Left hindlimb (tissue), 1 donor: ENCODE measurements around the gene NID2.

Experiments
- DNase-seq: peaks from one replicate; pipeline ENCODE4 v3.0.0-alpha.2; 2018

The NID2 gene, protein sequence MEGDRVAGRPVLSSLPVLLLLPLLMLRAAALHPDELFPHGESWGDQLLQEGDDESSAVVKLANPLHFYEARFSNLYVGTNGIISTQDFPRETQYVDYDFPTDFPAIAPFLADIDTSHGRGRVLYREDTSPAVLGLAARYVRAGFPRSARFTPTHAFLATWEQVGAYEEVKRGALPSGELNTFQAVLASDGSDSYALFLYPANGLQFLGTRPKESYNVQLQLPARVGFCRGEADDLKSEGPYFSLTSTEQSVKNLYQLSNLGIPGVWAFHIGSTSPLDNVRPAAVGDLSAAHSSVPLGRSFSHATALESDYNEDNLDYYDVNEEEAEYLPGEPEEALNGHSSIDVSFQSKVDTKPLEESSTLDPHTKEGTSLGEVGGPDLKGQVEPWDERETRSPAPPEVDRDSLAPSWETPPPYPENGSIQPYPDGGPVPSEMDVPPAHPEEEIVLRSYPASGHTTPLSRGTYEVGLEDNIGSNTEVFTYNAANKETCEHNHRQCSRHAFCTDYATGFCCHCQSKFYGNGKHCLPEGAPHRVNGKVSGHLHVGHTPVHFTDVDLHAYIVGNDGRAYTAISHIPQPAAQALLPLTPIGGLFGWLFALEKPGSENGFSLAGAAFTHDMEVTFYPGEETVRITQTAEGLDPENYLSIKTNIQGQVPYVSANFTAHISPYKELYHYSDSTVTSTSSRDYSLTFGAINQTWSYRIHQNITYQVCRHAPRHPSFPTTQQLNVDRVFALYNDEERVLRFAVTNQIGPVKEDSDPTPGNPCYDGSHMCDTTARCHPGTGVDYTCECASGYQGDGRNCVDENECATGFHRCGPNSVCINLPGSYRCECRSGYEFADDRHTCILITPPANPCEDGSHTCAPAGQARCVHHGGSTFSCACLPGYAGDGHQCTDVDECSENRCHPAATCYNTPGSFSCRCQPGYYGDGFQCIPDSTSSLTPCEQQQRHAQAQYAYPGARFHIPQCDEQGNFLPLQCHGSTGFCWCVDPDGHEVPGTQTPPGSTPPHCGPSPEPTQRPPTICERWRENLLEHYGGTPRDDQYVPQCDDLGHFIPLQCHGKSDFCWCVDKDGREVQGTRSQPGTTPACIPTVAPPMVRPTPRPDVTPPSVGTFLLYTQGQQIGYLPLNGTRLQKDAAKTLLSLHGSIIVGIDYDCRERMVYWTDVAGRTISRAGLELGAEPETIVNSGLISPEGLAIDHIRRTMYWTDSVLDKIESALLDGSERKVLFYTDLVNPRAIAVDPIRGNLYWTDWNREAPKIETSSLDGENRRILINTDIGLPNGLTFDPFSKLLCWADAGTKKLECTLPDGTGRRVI (N-terminal part only)

DNA sequence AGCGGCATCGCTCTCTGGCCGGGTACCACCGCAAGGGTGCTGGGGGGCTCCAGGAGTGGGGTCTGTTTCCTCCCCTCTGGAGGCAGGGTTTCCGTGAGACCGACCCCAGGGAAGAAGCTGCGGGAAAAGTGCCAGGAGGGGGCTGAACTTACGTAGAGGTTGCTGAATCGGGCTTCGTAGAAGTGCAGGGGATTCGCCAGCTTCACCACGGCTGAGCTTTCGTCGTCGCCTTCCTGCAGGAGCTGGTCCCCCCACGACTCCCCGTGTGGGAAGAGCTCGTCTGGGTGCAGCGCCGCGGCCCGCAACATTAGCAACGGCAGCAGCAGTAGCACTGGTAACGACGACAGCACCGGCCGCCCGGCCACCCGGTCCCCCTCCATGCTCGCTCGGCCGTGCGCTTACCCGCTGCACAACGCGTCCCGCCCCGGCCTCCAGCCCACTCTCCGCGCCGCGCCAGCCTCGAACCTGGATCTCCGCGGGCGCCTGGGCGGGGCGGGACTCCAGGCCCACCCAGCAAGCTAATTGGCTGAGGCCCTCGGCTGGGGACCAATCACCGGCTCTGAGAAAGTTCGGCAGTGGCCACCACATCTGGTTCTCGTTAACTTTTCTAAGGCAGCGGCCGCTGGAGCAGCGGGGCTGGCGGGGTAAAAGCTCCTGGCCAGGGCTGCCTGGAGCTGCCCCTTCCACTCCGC lies at the start of gene NID2:
Gene NID2, minus strand, starts transcription at position 445 of the 692 bp plus-strand sequence. Its CDS starts 65 bp downstream, at position 380.
- DNase-seq, result peak; percentile 94

DNA sequence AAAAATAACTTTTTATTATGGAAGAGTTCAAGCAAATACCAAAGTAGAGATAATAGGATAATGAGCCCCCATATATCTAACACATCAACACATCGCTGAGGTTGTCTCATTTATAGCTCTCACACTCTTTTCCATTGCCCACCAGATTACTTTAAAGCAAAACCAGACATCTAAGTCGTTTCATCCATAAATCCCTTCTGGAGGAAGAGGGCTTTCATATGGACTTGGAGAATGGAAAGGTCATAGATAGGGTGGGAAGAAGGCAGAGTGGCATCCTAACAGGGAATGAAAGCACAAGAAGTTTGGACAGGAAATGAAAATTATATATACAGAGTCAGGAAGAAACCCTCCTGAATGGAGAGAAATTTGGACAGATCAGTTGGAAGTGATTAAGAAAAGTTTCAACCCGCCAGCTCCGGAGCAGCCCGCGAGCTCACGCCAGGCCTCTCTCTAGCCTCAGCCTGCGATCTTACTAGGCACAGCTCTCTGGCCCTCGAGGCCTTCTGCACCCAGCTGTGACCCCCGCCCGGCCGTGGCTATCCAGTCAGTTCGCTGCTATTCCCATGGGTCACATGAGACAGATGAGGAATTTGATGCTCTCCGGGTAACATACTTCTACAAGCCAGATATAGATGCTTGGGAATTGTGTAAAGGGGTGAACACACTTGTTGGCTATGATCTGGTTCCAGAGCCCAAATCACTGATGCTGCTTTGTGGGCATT lies 48.4 kb upstream of the NID2 start:
- peak; percentile 36 for DNase-seq

DNA sequence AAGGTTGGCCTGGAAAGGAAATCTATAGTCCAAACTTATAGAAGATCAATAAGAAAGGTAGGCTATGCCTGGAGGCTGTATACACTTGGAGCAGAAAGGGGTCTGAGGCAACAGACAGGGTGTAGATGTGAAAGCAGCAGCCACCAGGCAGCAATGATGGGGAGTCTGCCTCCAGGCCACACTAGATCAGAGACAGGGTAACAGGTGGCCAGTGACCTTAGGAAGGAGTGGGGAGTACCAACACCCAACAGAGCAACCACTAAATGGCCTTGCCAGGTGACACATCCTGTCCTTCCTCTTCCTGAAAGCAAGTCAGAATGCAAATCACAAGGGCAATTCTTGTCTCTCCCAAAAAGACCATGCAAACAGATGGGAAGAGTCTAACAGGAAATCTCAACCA lies 46.4 kb upstream of the NID2 start:
- DNase-seq, result no peak

DNA sequence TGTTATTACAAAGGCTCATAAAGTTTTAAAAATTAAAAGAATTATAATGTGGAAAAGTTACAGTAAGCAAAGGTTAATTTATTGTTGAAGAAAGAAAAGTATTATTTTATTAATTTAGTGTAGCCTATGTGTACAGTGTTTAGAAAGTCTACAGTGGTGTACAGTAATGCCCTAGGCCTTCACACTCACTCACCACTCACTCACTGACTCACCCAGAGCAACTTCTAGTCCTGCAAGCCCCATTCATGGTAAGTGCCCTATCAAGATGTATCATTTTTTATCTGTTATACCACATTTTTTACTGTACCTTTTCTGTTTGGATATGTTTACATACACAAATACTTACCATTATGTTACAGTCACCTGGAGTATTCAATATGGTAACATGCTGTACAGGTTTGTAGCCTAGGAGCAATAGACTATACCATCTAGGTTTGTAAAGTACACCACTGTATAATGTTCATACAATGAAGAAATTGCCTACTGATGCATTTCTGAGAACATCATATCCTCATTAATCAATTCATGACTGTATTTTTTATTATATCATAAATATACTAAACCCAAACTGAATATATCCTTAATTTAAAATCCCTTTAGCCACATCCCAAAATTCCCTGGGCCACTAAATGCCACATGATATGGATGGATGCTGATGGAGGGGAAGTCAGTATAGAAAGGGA lies 43.6 kb upstream of the NID2 start:
- no peak for DNase-seq

DNA sequence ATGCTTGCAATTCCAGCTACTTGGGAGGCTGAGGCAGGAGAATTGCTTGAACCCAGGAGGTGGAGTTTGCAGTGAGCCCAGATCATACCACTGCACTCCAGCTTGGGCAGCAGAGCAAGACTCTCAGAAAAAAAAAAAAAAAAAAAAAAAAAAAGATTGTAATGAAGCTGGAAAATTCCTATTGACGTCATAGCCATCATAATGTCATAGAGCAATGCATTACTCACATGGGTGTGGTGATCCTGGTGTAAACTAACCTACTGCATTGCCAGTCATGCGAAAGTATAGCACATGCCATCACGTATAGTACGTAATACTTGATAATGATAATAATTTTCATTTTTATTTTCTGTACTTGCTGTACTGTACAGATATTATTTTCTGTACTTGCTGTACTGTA lies 42.7 kb upstream of the NID2 start:
- no peak for DNase-seq

DNA sequence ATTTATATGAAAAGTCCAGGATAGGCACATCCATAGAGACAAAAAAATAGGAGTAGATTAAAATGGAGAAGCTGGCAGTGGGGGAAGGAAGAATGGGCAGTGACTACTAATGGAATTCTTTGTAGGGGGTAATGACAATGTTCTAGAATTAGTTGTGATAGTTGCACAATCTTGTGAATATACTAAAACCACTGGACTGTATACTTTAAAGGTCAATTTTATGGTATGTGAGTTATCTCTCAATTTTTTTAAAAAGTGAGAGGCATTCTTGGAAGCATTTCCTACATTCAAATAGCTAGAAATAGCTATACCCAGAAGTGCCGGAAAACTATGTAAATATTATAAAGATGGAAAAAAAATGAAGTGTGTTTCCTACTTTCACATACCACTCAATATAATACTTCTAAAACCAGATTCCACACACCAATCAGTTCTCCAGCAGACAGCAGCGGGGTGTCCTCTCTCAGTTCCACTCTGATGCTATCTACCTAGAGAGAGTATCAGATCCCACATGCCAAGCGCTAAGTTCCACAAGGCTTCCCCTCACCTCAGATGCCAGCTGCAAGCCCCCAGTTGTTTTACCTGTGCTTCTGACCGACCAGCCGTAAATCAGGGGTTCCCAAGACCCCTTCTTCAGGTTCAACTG lies 41.7 kb upstream of the NID2 start:
- DNase-seq, result no peak

DNA sequence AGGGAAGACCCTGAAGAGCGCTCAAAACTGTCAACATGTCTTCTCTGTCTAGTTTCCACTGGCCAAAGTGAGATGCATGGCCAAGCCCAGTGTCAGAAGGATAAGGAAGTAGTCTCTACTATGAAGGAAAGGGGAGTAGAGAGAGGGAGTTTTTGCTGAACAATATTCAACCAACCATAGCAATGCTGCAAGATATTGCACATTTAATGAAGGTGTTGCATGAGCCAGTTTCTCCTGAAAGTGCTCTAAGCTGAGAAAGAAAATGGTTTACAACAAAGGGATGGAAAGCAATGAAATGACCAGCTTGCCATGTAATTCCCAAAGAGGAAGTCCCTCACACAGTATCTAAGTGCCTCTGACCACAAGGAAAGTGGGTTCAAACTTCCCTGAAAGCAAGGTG lies 40.0 kb upstream of the NID2 start:
- DNase-seq, result no peak

DNA sequence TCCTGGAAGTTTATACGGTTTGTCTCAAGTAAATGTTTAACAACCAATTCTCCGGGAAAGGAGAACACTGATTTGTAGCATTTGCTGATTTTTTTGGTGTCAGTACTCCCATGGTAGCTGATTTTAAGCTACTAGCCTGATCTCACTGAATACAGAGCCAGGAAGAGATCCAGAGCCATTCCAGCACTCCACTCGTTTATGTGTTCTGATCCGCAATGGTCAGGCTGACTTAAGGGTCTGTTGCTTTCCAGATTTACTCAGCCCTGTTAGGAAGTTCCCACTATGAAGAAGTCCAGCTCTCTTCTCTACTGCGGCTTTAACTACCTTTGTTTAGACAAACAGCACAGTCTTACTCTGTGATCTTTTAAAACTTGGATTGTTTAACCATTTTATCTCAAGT lies 38.0 kb upstream of the NID2 start:
- DNase-seq, result peak; percentile 51

DNA sequence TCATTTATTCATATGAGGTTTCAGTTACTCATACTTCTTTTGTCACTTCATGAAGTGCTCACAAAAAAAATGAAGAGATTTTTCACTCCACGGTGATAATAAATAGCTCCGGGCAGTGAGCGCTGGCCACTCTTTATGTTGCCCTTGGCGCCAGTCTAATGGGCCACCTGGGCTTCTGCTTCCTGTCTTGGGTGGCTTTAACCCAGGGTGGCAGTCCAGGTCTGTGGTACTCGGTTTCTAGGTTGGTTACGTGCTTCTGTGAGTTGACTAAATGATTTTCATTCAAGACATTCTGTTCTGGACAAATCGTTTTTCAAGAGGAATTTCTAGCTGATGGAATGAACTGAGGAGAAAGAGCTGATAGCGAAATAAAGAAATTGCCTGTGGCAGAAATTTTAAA lies 34.6 kb upstream of the NID2 start:
- no peak for DNase-seq

DNA sequence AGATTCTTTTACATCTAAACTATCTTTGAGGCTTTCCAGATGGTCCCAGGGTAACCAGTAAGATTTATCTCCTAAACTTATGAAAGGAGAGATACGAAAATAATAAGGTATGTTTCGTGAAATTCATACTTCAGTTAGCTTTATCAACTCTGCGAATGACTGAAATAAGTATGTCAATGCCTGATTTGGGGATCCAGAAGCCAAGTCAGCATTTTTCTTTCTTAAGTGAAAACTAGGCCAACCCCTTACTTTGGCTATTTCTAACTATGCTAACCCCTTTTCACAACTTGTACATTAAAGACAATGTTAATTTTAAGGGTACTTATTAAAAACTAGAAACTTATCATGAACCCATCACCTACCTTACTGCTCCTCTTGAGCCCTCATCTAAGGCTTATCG lies 26.9 kb upstream of the NID2 start:
- DNase-seq, result no peak

DNA sequence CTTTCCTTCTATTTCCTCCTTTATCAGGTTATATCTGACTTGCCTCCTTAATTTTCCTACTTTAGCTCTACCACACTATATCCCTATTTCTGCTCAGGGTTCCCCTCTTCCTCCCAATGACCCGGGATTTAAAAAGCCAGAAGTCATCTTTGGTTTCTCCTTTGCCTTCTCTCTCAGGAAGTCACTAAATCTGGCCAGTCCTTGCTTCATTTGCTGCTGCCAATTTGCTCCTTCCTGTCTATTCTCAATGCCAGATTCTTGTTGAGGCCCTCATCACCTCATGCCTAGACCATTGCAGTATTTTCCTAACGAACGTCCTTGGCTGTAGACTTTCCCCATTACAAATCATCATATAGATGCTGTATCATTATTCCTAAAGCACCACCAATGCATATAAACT lies 26.5 kb upstream of the NID2 start:
- no peak for DNase-seq

DNA sequence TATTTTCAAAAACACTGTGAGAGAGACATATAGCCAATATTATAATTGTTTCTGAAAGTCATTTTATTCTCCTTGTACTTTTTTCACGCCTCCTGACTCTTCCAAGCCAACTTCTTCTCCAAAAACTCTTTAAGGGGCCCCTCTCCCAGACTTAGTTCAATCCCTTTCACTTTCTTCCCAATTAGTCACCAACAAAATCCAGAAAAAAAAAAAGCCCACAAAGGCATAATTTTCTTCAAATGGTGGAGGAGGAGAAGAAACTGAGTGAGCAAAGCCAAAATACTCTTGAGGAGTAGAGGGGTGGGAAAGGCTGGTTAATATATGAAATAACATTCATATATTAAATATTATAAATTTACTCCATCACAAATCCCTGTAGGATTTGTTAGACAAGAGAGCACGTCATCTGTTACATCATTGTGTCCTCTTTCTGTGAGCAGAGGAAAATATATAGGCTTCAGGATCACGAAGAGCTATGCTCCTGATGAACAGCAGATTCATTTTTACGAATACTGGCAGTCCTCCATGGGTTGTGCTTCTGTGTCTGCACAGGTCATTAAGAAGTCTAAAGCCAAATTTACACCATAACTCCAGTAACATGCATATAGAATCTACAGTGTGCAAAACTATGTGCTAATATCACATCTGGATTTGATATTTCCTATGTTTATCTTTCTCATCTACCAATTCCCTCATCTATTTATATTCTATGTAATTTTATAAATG lies 25.9 kb upstream of the NID2 start:
- peak; percentile 50 for DNase-seq

DNA sequence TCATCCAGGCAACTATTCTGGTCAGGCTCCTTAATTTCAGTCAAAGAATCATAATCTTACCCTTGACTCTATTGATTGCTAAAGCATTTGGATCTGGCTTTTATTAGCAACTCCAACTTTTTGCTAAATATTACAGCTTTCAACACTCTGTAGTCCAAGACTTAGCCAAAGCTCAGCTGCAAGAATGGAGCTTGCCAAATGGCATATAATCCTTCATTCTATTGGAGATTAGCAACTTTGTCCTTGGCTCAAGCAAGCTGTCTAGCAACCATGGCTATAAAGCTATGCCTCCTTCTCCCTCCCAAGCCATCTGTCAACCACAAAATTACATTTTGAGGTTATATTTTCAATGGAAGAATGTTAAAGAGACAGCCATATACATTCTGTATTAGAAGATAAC lies 23.1 kb upstream of the NID2 start:
- no peak for DNase-seq

DNA sequence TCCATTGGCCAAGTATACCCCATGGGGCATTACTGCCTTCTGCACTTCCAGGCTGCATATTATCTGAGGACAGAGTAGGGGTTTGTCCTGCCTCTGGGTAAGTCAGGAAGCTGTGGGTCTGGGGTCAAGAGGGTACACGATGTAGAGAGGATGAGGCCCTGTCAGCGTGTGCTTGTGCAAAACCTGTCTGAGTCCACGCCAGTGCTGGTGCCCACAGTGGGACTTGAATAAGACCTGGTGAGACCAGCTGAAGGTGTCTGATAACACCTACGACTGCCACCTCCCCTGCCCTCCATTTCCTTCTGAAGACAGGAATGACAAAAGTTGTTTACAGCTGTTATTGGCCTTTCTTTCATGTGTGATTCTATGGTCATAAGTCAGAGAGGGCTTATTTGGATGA lies 22.1 kb upstream of the NID2 start:
- no peak for DNase-seq

DNA sequence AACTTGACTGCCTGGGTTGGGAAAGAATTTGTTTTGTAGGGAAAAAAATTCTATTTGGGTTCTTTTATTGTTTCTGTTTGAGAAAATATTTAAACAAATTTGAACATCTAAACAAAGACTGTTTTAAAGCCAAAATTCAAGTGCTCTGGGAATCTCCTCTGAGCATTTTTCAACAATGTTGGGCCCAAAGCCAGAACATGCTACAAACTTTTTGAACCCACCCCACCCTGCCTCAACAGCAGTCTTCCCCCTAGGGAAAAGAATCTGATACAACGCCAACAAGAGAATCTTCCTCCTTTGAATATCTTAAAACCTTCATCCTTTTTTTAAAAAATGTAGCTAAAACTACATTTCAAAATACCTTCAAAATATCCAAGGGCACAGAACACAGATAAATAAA lies 20.4 kb upstream of the NID2 start:
- no peak for DNase-seq

DNA sequence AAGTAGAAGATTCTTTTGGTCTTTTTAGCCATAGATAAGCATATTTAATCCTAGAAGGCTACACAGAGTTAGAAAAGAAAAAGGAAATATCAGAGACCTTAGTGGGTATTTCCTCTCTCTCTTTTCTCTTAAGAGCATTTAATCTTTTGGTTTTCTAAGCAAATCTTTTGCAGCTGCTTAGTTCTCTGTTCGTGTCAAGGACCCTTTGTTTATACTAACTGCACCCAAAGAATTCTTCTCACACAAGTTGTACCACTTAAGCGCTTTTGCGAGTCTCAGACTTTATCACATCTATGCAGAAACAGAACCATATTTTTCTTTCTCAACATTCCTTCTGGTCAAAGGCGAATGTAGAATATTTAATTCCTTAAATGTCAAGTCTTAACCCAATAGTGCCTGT lies 17.9 kb upstream of the NID2 start:
- no peak for DNase-seq

DNA sequence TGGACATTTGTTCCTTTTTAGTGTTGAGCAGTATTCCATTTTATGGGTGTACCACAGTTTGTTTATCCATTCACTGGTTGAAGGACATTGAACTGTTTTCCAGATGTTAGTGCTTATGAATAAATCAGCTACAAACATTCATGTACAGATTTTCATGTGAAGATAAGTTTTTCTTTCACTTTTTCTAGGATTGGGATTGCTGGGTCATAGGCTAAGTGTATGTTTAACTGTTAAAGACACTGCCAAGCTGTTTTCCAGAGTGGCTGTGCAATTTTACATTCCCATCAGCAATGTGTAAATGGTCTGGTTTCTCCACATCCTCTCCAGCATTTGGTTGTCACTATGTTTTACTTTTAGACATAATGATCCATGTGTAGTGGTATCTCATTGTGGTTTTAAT lies 14.0 kb upstream of the NID2 start:
- DNase-seq, result no peak

DNA sequence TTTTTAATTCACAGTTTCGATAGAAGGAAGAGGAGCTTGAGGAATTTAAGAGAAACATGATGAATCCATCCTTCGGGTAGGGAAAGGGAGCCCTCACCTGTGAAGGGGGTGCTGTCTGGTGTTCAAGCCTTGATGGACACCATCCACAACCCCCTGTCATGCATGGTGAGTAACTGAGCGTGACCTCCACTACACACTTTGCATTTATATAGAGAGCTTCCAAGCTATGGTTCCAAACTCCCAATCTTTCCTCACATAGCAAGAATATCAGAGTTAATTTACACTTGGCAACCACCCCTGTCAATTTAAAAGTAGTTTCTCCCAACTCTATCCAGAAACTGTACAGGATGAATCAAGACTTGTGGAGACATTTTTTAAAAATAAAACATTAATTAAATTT lies 13.1 kb upstream of the NID2 start:
- no peak for DNase-seq

DNA sequence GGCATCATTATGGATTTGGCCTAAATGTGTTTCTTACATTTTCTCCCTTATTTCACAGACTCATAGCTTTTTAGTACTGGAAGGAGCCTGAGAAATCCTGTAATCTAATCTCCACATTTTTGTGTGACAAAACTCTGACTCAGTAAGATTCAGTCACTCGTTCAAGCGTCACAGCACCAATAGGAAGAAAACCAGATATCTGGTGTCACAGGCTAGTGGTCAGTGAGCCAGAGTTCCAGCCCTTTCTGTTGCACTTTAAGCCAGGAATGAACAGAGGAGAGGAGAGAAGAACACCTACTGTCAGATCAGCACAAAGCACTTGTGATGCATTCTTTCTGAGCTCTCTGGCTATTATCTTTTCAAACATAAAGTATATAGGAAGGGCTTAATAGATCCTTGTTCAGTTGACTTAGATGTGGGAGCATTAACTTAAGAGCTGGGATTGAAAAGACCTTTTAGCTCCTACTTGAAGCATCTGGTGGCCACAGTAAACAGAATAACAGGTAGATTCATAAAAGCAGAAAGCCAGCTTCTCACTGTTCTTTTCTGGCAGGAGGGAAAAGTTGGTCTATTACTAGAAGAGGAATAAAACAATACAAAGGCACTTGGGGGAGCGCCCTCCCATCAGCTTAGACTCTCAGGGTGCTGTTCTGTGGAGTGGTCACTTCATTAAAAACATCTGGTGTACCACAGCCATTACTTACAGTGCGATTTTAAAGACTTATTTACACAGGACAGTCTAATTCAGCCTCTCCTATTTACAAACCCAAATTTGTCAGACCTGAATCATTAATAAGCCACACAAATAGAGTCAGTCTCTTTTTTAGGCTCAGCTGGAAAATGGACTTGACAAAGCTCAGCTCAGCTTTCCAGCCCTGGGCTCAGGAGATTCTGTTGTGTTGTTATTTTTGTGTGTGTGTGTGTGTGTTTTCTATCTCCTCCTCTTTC lies 12.2 kb upstream of the NID2 start:
- no peak for DNase-seq
